Measurements from ENCODE around the gene SLC16A3. TPM values are rescaled to one million over a fixed set of nuclear protein-coding genes. Genes with fewer than 3 reads are reported as not detected.

The SLC16A3 gene
- total RNA-seq, 2 donors from 2014 or later: 5.0 to 69.2 TPM

GRCh38 chr17:82278786-82279391, 50.0 kb downstream of the SLC16A3 start:
- TF ChIP-seq POLR2A (IDR thresholded peaks at IDR 0.05): no peak
- no peak for TF ChIP-seq POLR2AphosphoS5 (IDR thresholded peaks at IDR 0.05)
- TF ChIP-seq, protein P1, sequence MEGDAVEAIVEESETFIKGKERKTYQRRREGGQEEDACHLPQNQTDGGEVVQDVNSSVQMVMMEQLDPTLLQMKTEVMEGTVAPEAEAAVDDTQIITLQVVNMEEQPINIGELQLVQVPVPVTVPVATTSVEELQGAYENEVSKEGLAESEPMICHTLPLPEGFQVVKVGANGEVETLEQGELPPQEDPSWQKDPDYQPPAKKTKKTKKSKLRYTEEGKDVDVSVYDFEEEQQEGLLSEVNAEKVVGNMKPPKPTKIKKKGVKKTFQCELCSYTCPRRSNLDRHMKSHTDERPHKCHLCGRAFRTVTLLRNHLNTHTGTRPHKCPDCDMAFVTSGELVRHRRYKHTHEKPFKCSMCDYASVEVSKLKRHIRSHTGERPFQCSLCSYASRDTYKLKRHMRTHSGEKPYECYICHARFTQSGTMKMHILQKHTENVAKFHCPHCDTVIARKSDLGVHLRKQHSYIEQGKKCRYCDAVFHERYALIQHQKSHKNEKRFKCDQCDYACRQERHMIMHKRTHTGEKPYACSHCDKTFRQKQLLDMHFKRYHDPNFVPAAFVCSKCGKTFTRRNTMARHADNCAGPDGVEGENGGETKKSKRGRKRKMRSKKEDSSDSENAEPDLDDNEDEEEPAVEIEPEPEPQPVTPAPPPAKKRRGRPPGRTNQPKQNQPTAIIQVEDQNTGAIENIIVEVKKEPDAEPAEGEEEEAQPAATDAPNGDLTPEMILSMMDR (IDR thresholded peaks at IDR 0.05): no peak
- intact Hi-C loops (cut with DNase I): no loop called here
- Histone ChIP-seq H3K4me1 (replicated peaks) (peaks cover 8% of the 10 kb centered on the region), H3K36me3 (no peaks in the 10 kb centered on the region), H3K4me3 (no peak overlapping the region), H3K27ac (no peak overlapping the region), H3K27me3 (replicated peaks; ENCODE audit: insufficient read depth) (no peaks in the 10 kb centered on the region), H3K9me3 (no peaks in the 10 kb centered on the region)
- DNase-seq (ENCODE audit: low spot score): no peak
- 82% methylated on average over 16 of the region's 16 CpGs for WGBS

DNA sequence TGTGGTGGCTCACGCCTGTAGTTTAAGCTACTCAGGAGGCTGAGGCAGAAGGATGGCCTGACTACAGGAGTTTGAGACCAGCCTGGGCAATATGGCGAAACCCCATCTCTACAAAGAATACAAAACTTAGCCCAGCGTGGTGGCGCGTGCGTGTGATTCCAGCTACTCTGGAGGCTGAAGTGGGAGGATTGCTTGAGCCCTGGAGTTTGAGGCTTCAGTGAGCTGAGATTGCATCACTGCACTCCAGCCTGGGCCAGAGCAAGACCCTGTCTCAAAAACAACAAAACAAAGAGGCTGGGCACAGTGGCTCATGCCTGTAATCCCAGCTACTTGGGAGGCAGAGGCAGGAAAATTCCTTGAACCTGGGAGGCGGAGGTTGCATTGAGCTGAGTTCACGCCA, 51.7 kb downstream of the SLC16A3 start:
- intact Hi-C loops (cut with DNase I): no loop called here
- TF ChIP-seq POLR2AphosphoS5 (IDR thresholded peaks at IDR 0.05) (no peak), POLR2A (IDR thresholded peaks at IDR 0.05) (no peak)
- TF ChIP-seq, protein P1 (IDR thresholded peaks at IDR 0.05): no peak
- 98% methylated on average over 8 of the region's 8 CpGs for WGBS
- Histone ChIP-seq H3K36me3 (no peaks in the 10 kb centered on the region), H3K27me3 (replicated peaks; ENCODE audit: insufficient read depth) (no peaks in the 10 kb centered on the region), H3K9me3 (no peaks in the 10 kb centered on the region), H3K4me1 (replicated peaks) (peaks cover 3% of the 10 kb centered on the region), H3K4me3 (no peak overlapping the region), H3K27ac (no peak overlapping the region)
- no peak for DNase-seq (ENCODE audit: low spot score)

GRCh38 chr17:82281076-82281475, 52.2 kb downstream of the SLC16A3 start:
- intact Hi-C loops (cut with DNase I): no loop called here
- DNase-seq (ENCODE audit: low spot score): no peak
- H3K4me1 ChIP-seq (replicated peaks): peaks cover 3% of the 10 kb centered on the region

DNA sequence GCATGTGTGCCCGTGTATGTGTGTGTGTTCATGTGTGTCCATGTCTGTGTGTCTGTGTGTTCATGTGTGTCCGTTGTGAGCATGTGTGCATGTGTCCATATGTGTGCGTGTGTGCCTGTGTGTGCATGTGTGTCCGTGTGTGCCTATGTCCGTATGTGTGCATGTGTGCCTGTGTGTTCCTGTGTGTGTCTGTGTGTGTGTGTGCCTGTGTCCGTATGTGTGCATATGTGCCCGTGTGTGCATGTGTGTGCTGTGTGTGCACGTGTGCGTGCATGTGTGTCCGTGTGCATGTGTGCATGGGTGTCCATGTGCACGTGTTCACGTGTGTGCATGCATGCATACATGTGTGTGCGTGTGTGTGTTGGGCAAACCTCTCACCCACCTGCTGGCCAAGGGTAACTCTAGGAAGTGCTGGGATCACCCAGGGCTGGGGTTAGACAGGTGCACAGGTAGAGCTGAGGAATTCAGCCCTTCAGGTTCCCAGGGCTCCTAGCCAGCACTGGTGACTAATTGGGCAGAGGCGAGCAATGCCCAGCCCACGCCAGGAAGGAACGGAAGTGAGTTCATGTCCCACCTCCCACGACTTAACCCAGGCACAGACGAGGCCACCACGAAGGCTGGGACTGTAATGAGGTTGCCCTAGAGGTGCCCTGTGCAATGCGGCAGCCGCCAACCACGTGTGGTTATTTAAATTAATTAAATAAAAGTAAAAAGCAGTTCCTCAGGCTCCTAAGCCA, 52.8 kb downstream of the SLC16A3 start:
- TF ChIP-seq POLR2A (IDR thresholded peaks at IDR 0.05) (peak; percentile 54), POLR2AphosphoS5 (IDR thresholded peaks at IDR 0.05) (peak; percentile 61)
- TF ChIP-seq, protein P1 (IDR thresholded peaks at IDR 0.05): no peak
- H3K4me1 ChIP-seq (replicated peaks): peaks cover 3% of the 10 kb centered on the region
- no peaks in the 10 kb centered on the region for H3K9me3 ChIP-seq
- no peak overlapping the region for H3K4me3 ChIP-seq
- 65% methylated on average over 22 of the region's 22 CpGs for WGBS
- H3K27ac ChIP-seq: peak overlapping the region; percentile 48 to 88
- peak; percentile 66 for DNase-seq (ENCODE audit: low spot score)
- H3K36me3 ChIP-seq: no peaks in the 10 kb centered on the region
- H3K27me3 ChIP-seq (replicated peaks; ENCODE audit: insufficient read depth): no peaks in the 10 kb centered on the region
- intact Hi-C loops (cut with DNase I): no loop called here

More at GRCh38 chr17:82281076-82281475, 52.2 kb downstream of the SLC16A3 start:
- H3K9me3 ChIP-seq: no peaks in the 10 kb centered on the region
- H3K27me3 ChIP-seq (replicated peaks; ENCODE audit: insufficient read depth): no peaks in the 10 kb centered on the region
- 77% methylated on average over 7 of the region's 7 CpGs for WGBS
- H3K27ac ChIP-seq: no peak overlapping the region
- H3K4me3 ChIP-seq: no peak overlapping the region
- H3K36me3 ChIP-seq: no peaks in the 10 kb centered on the region
- TF ChIP-seq POLR2A (IDR thresholded peaks at IDR 0.05): no peak
- TF ChIP-seq POLR2AphosphoS5 (IDR thresholded peaks at IDR 0.05): no peak

DNA sequence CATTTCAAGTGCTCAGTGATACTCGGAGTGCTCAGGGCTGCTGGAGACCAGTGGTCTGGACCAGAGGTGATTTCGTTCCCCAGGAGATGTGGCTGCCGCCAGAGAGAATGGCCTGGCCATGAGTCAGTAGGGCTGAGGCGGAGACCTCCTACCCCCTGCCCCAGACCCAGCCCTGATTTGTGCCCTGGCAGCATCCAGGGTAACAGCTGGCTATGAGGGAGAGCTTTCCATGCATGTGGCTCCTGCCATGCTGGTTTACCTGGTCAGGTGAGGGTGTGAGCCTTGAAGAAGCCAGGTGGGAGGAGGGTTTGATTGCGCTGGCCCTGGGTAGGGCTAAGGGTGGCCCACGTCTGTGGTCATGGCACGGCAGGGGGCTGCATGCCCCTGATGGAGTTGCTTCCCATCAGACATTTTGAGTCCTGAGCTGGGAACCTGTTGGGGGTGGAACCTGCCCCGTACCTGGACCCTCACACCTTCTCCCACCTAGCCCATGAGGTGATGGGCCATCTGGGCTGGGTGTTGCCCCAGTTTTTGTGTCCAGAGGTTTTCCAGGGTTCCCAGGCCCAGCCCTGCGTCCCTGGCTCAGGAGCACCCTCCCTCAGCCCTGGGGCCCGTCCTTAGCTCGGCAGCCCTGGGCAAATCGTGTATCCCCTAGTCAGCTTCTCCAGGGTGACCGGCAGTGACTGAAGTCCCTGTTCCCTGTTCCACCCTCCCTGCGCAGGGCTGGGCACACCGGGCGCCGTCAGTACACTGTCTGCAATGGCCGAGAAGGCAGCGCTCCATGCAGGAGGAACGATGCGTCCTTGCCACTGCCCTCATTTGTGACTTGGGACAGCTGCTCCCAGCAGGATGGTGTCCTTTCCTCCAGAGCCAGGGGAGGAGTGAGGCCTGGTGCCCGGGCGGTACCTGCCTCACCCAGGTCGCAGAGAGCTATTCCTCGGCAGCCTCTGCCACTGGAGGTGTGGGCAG, 53.7 kb downstream of the SLC16A3 start:
- WGBS: 76% methylated on average over 19 of the region's 25 CpGs
- DNase-seq (ENCODE audit: low spot score): no peak
- H3K4me3 ChIP-seq: no peak overlapping the region
- TF ChIP-seq, protein P1 (IDR thresholded peaks at IDR 0.05): no peak
- TF ChIP-seq POLR2A (IDR thresholded peaks at IDR 0.05) (no peak), POLR2AphosphoS5 (IDR thresholded peaks at IDR 0.05) (no peak)
- no peaks in the 10 kb centered on the region for H3K27me3 ChIP-seq (replicated peaks; ENCODE audit: insufficient read depth)
- intact Hi-C loops (cut with DNase I): no loop called here
- no peaks in the 10 kb centered on the region for H3K9me3 ChIP-seq
- no peaks in the 10 kb centered on the region for H3K36me3 ChIP-seq
- peak overlapping the region; percentile 52 to 88 for H3K27ac ChIP-seq
- H3K4me1 ChIP-seq (replicated peaks): peaks cover 3% of the 10 kb centered on the region

Measured in prostate gland (tissue), 2 donors.